GM18873 (cell line): ENCODE data around the gene PRM1.

Source experiments
- ATAC-seq: cut with Tn5 transposase; IDR thresholded peaks from one replicate; pipeline ENCODE4 v1.9.1; 2021; ENCODE audit warnings: mild to moderate bottlenecking, moderate library complexity, moderate number of reproducible peaks; ENCODE audit not compliant: unreplicated experiment, low FRiP score

Gene PRM1

GRCh38 chr16:11315510-11315909, 34.4 kb upstream of the PRM1 start:
- ATAC-seq = no peak

DNA sequence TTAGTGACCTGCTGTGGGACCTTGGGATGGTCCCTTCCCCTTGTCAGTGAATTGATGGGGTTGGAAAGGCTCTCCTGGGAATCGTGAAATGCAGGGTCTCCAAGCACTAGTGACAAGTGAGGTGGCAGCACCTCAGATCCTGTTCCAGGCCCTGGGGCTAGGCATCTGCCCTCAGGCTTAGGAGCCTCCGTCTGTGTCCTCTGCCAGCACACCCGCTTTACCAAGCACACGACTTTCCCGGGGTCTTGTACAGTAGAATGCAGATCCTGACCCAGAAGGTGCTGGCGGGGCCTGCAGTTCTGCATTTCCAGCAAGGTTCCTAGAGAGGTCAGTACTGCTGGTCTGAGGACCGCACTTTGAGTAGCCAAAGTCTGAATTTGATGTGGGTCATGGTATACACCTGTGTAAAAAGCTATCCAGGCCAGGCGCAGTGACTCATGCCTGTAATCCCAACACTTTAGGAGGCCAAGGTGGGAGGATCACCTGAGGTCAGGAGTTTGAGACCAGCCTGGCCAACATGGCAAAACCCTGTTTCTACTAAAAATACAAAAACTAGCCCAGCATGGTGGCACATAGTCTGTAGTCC, 33.3 kb upstream of the PRM1 start:
- no peak for ATAC-seq

- no peak for ATAC-seq
These were observed 32.6 kb upstream of the PRM1 start for GRCh38 chr16:11313493-11314308.

- ATAC-seq = no peak
These were observed 31.8 kb upstream of the PRM1 start for GRCh38 chr16:11312718-11313492.

GRCh38 chr16:11310997-11311561, 29.9 kb upstream of the PRM1 start:
- peak; percentile 35 for ATAC-seq

- ATAC-seq = no peak
These were observed 29.5 kb upstream of the PRM1 start for GRCh38 chr16:11310634-11310977.

DNA sequence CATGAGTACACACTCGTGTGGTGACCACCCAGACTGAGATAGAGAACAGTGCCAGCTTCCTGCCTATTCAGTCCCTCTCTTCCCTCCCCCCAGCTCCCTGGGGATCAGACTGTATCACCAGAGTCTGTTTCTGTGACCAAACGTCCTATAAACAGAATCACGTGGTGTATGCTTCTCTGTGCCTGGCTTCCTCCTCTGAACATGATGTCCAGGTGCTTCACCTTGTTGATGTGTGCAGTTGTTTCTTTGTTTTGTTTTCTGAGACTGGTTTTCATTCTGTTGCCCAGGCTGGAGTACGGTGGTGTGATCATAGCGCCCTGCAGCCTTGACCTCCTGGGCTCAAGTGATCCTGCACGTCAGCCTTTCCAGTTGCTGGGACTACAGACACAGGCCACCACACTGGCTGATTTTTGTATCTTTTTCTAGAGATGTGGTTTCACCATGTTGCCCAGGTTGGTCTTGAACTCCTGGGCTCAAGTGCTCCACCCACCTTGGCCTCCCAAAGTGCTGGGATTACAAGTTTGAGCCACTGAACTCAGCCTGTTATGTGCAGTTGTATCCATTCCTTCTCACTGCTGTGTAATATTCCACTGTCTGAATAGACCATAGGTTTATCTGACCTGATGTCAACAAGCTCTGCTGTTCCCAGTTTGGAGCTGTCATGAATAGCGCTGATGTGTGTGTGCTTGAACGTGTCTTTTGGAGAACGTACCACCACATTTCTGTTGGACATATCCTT, 28.9 kb upstream of the PRM1 start:
- peak; percentile 63 for ATAC-seq

GRCh38 chr16:11308493-11309283, 27.6 kb upstream of the PRM1 start:
- no peak for ATAC-seq

DNA sequence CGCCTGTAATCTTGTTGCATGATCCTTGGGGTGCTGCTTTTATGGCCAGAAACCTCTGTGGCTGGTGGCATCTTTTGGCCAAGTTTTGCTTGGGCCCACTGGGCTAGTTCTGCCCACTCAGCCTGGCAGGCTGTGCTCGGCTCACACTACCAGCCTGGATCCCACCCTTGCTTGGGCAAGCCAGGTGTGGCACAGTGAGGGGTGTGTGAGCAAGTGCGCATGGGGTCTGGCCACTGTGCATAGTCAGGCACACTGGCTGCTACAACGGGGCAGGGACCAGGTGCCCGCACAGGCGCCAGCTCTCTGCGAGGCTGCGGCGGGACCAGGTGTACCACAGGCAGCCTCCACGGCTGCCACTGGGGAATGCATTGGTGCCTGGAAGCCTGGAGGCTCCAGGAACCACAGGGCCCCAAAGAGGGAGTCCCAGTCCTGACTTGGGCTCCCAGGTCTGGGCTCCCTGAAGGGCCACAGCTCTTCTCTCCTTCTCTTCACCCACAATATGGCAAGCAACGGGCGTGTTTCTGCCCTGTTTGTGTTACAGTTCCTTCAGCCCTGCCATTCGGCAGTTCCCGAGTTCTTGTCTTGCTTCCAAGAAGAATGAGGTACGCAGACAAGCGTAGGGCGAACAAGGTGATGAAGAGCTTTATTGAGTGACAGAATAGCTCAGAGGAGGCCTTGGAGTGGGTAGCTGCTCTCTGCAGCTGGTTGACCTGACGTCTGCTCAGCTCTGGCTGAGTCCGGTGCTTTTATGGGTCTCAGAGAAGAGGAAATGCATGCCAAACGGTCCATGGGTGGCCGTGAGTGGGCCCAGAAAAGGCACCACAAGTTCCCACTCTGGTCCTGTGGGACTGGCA, 26.7 kb upstream of the PRM1 start:
- ATAC-seq = no peak

GRCh38 chr16:11306997-11307638, 26.0 kb upstream of the PRM1 start:
- ATAC-seq = no peak

- no peak for ATAC-seq
These were observed 25.3 kb upstream of the PRM1 start for GRCh38 chr16:11306381-11306780.

GRCh38 chr16:11303405-11304138, 22.4 kb upstream of the PRM1 start:
- no peak for ATAC-seq

DNA sequence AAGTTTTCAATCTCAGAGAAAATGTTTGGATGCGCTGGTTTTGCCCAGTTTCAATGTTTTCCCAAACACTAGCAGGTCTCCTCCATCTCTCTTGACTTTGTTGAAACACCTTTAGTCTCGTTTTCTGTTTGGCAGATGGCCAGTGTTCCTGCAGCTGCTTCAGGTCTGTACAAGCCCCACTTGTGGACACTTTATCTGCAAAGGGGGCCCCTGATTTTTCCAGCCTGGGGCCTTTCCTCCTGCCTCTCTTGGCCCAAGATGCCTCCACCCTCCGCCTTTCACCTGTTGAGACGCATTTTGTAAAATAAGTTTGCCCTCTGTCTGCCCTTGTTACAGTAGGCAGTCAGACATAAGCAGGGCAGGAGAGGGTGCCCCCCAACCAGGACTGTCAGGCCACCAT, 21.8 kb upstream of the PRM1 start:
- ATAC-seq = no peak

- no peak for ATAC-seq
These were observed 20.7 kb upstream of the PRM1 start for GRCh38 chr16:11301645-11302501.

GRCh38 chr16:11300560-11300892, 19.4 kb upstream of the PRM1 start:
- ATAC-seq = no peak

DNA sequence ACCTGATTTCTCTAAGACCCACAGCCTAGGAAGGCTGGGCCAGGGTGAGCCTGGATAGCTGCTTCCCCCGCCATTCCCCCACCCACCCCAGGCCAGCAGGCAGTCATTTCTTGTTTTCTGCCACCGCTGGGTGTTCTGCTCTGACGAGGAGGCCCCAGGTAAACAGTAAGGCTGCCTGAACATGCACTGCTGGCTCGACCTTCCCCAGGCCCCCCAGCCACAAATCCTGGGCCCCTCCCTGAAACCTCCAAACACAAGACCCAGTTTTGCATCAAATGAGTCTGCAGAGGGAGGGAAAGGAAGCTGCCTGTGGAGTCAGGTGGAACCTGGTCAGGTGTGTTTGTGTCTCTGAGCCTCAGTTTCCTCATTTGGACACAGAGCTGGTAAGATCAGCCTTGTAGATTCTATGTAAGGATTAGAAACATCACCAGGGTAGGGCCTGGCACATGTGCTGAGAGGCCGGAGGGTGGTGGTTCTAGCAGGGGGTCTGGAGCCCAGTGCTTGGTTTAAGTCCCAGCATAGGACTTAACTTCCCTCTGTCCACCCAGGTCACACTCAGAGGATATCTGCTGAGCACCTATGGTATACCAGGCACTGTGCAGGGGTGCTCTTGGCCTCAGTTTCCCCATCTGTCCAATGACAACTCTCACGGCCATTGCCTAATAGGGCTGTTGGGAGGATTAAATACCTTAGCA, 18.9 kb upstream of the PRM1 start:
- no peak for ATAC-seq
